SK-N-MC (cell line): ENCODE results near the gene FERD3L.
A peak's percentile ranks its signal among the peaks of the same experiment; 100 is the strongest.
"Not testable (repeated sequence)": the region's sequence is repeated elsewhere in the genome, so short reads cannot be mapped to it uniquely, and the experiment has no call there.

Experiments used
- DNase-seq: peaks from one replicate; pipeline ENCODE4 v3.0.0-alpha.2; 2011; ENCODE audit warnings: low read depth, low spot score
- H3K27ac ChIP-seq: fragments of 200-600 bp; sonication (generic); 2 replicates; pipeline ENCODE4 v1.5.1; 2016; ENCODE audit warnings: mixed run types
- H3K36me3 ChIP-seq: fragments of 200-600 bp; sonication (generic); 2 replicates; pipeline ENCODE4 v1.6.1; 2017; ENCODE audit warnings: antibody characterized with exemption, low read length, mixed read lengths; ENCODE audit not compliant: insufficient read depth
- H3K4me3 ChIP-seq: fragments of 200-600 bp; sonication (generic); 2 replicates; pipeline ENCODE4 v1.5.1; 2016
- H3K9ac ChIP-seq: fragments of 200-600 bp; sonication (generic); 2 replicates; pipeline ENCODE4 v1.8.0; 2017; ENCODE audit warnings: mixed run types, mixed read lengths; ENCODE audit not compliant: insufficient read length
- H3K9me3 ChIP-seq: fragments of 200-600 bp; sonication (generic); 2 replicates; pipeline ENCODE4 v1.6.1; 2017; ENCODE audit warnings: low read depth, mild to moderate bottlenecking, antibody characterized with exemption, low read length, moderate library complexity, mixed read lengths
- EZH2 ChIP-seq: fragments of 200-600 bp; sonication (generic); IDR thresholded peaks from one replicate; pipeline ENCODE4 v1.6.1; 2017; ENCODE audit warnings: antibody characterized with exemption
- FOXP2 ChIP-seq: optimal IDR thresholded peaks from 2 replicates; pipeline ENCODE3; 2011; ENCODE audit warnings: mild to moderate bottlenecking, moderate library complexity; ENCODE audit not compliant: insufficient read depth; ENCODE audit errors: extremely low read length, control extremely low read depth
- POLR2AphosphoS5 ChIP-seq: IDR thresholded peaks from 2 replicates; pipeline ENCODE4 v1.6.1; 2012; ENCODE audit warnings: mild to moderate bottlenecking, low read depth, low read length, borderline replicate concordance

Gene FERD3L

DNA sequence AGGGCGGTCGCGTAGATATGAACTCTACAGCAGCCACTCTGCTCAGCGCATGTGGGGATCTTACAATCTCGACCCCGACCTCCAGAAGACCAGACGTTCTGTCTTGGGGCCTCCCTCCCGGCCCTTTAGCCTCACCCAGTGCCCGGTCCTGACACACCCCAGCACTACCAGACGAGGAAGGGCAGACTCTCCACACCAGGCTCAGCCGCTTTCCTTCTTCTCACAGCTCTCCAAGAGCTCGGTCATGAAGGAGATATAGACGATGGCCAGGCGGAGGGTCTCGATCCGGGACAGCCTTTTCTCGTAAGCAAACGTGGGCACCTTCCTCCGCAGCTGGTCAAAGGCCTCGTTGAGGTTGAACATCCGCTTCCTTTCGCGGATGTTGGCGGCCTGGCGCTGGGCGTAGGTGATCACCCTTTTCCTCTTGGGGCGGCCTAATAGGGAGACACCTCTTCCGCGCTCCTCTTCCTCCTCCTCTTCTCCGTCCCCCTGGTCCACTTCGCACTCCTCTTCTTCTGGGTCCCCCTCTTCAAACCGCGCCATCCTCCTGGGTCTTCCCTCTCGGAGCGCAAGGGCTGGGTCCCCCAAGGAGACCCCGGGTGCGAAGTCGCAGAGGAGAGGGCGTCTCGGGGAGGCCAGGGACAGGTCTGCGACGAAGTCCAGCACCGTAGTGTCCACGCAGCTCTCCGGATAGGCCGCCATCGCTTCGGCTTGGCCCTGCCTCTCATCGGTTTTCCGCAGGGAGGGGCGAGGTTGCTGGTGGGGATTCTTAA lies at the start of gene FERD3L:
Gene FERD3L, minus strand, starts transcription at position 761 of the 773 bp plus-strand sequence. Its CDS starts 59 bp downstream, at position 702.
- Histone ChIP-seq H3K36me3 (no peaks in the 10 kb centered on the region), H3K4me3 (no peak within 1 kb of the TSS), H3K27ac (no peak within 1 kb of the TSS), H3K9ac (no peak within 1 kb of the TSS), H3K9me3 (no peaks in the 10 kb centered on the region)
- TF ChIP-seq POLR2AphosphoS5 (no peak), EZH2 (no peak), FOXP2 (no peak)
- no peak for DNase-seq

GRCh38 chr7:19194417-19194816 lies 49.2 kb upstream of the FERD3L start:
- H3K4me3 ChIP-seq: not testable (repeated sequence)

DNA sequence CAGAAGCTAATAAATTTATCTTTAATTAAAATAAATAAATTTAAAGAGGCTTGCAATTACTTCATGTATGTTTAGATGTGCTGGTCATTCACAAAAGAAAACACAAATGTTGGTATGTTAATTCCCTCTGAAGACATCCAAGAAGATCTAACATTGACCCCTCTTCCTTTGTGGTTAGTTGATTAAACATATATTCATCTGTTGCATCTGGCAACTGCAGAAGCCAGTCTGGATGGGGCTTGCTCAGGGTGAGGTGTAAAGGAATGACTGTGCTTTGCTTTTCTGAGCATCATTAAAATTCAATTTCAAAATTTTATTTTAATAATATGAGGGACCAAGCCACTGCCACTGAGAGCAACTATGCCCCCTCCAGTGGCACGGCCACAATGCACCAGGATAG lies 36.4 kb upstream of the FERD3L start:
- no peak overlapping the region for H3K27ac ChIP-seq
- H3K9me3 ChIP-seq: peaks cover 9% of the 10 kb centered on the region; the same call in 1 of the 2 replicates
- no peak for DNase-seq
- no peak overlapping the region for H3K9ac ChIP-seq
- no peaks in the 10 kb centered on the region for H3K36me3 ChIP-seq
- no peak overlapping the region for H3K4me3 ChIP-seq
- TF ChIP-seq POLR2AphosphoS5: no peak
- TF ChIP-seq FOXP2: no peak

More at GRCh38 chr7:19194417-19194816, 49.2 kb upstream of the FERD3L start:
- not testable (repeated sequence) for H3K9ac ChIP-seq, H3K9me3 ChIP-seq, H3K36me3 ChIP-seq, DNase-seq, H3K27ac ChIP-seq

DNA sequence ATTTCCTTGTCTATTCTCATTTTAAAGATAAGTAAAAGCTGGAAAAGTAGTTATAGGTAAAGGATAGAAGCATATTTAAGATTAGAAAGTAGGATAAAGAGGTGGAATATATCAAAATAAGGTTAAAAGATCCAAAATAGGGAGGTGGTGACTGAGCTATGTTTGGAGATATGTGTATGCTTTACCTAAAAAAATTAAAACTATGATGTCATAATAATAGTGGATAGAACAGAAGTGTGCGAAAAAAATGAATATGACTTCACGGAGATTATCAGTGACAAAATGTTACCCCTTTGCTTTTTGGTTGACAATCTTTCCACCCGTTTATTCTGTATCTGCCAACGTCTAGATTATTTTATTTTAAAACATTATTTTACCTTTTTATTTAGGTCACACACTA lies 33.4 kb upstream of the FERD3L start:
- Histone ChIP-seq H3K27ac (peak overlapping the region; percentile 73), H3K9ac (peak overlapping the region; percentile 39)
- DNase-seq: no peak

DNA sequence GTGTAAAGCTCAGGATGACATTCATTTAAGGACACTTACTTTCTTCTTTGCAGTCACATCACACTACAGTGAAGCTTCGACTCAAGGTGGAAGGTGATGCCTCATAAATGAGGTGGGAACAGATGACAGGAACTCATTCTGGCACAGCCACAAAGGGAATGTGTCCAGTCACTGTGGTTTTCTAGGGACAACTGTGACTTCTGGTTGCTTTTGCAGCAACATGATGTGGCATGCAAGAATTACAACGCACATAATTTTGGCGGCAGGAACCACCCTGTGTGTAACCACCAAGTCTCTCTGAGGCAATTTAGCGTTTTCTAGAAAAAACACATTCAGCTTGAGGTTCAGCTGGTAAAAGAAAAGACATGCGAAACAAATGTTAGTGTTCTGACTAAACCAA lies 32.0 kb upstream of the FERD3L start:
- Histone ChIP-seq H3K36me3 (no peaks in the 10 kb centered on the region), H3K9ac (no peak overlapping the region), H3K9me3 (no peaks in the 10 kb centered on the region), H3K27ac (no peak overlapping the region), H3K4me3 (no peak overlapping the region)
- DNase-seq: no peak
- no peak for TF ChIP-seq EZH2
- TF ChIP-seq POLR2AphosphoS5: no peak
- no peak for TF ChIP-seq FOXP2

More for the DNA sequence above, 33.4 kb upstream of the FERD3L start:
- TF ChIP-seq EZH2 (no peak), FOXP2 (no peak), POLR2AphosphoS5 (no peak)
- Histone ChIP-seq H3K4me3 (no peak overlapping the region), H3K36me3 (no peaks in the 10 kb centered on the region), H3K9me3 (peaks cover 9% of the 10 kb centered on the region; the same call in 1 of the 2 replicates)

DNA sequence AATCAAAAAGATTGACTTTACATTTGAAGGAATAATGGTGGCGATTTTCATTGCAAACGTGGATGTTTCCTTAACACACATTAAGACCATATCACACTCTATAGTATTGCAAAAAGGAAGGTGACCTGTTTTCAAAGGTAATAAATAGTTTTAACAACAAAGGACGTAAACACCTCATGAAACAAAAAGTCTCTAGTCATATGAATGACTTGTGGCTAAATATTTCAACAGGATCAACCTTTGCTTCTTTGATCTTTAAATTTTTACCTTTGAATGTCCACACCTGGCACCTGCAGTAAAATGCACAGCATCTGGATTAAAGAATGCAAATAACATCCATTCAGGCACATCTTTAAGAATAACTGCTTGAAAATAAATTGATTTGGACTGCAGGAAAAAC lies 30.0 kb upstream of the FERD3L start:
- Histone ChIP-seq H3K9ac (no peak overlapping the region), H3K4me3 (no peak overlapping the region), H3K27ac (no peak overlapping the region), H3K9me3 (no peaks in the 10 kb centered on the region), H3K36me3 (no peaks in the 10 kb centered on the region)
- TF ChIP-seq POLR2AphosphoS5: no peak
- no peak for TF ChIP-seq EZH2
- no peak for TF ChIP-seq FOXP2
- DNase-seq: no peak

- Histone ChIP-seq H3K9me3 (no peaks in the 10 kb centered on the region), H3K27ac (no peak overlapping the region), H3K4me3 (no peak overlapping the region), H3K9ac (no peak overlapping the region), H3K36me3 (no peaks in the 10 kb centered on the region)
- DNase-seq: no peak
- no peak for TF ChIP-seq FOXP2
- no peak for TF ChIP-seq EZH2
- no peak for TF ChIP-seq POLR2AphosphoS5
Measured at GRCh38 chr7:19161671-19162070, 16.4 kb upstream of the FERD3L start.

DNA sequence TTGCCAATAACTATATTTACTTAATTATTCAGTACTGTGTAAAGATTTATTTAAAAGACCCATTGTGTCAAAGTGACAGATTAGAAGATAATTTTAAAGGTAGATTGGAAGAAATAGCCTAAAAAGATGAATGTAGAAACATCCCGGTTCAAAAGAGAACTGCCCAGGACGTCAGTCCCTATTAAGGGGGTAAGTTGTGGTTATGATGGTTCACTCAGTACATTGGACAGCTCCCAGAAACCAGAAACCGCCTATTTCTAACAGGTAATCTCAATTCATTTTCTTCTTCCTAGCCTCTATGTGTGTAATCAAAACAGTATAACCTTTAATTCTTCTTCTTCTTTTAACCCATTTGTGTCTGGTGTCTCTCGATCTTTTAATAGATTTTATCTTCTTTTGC lies 1.5 kb upstream of the FERD3L start:
- no peak overlapping the region for H3K4me3 ChIP-seq
- no peak for DNase-seq
- no peak overlapping the region for H3K27ac ChIP-seq
- TF ChIP-seq EZH2 (no peak), POLR2AphosphoS5 (no peak), FOXP2 (no peak)
- no peaks in the 10 kb centered on the region for H3K9me3 ChIP-seq
- no peaks in the 10 kb centered on the region for H3K36me3 ChIP-seq
- H3K9ac ChIP-seq: no peak overlapping the region
